SU-DHL-6 (cell line): ENCODE data around the gene PIK3R1.

ENCODE experiments used
- H2AFZ ChIP-seq: fragments of 200-600 bp; sonication (generic); 2 replicates; pipeline ENCODE4 v1.6.1; 2014; ENCODE audit warnings: low read depth, mild to moderate bottlenecking, moderate library complexity, mixed read lengths, antibody characterized with exemption, low read length; ENCODE audit not compliant: severe bottlenecking
- H3F3A ChIP-seq: fragments of 200-600 bp; shearing (Covaris generic); 2 replicates; pipeline ENCODE4 v1.6.0; 2016; ENCODE audit warnings: antibody characterized with exemption, mild to moderate bottlenecking; ENCODE audit not compliant: insufficient read depth
- H3K27ac ChIP-seq: fragments of 200-600 bp; sonication (generic); 2 replicates; pipeline ENCODE4 v1.5.1; 2016; ENCODE audit warnings: low read depth, mild to moderate bottlenecking, low read length, moderate library complexity, mixed read lengths
- H3K27me3 ChIP-seq: fragments of 200-600 bp; sonication (generic), shearing (Covaris generic); 2 replicates; pipeline ENCODE4 v1.6.0; 2014; ENCODE audit warnings: mild to moderate bottlenecking, low read length
- H3K36me3 ChIP-seq: fragments of 200-600 bp; sonication (generic); 2 replicates; pipeline ENCODE4 v1.6.1; 2014; ENCODE audit warnings: mild to moderate bottlenecking, low read length, mixed read lengths
- H3K4me2 ChIP-seq: fragments of 300-600, 200-600 bp; shearing (Covaris generic), sonication (generic); 2 replicates; pipeline ENCODE4 v1.6.0; 2014; ENCODE audit warnings: low read length, low read depth, mild to moderate bottlenecking; ENCODE audit not compliant: poor library complexity, severe bottlenecking
- H3K4me3 ChIP-seq: fragments of 200-600 bp; sonication (generic); 2 replicates; pipeline ENCODE4 v1.5.1; 2014; ENCODE audit warnings: antibody characterized with exemption, low read length, mild to moderate bottlenecking, mixed read lengths; ENCODE audit not compliant: insufficient read depth, poor library complexity, severe bottlenecking
- H3K79me2 ChIP-seq: fragments of 200-600 bp; sonication (generic); 2 replicates; pipeline ENCODE4 v1.6.1; 2014; ENCODE audit warnings: mild to moderate bottlenecking, low read length, moderate library complexity; ENCODE audit not compliant: insufficient read depth
- H3K9ac ChIP-seq: fragments of 200-600 bp; sonication (generic); 2 replicates; pipeline ENCODE4 v1.7.0; 2014; ENCODE audit warnings: mild to moderate bottlenecking, low read length
- H3K9me2 ChIP-seq: fragments of 200-600 bp; sonication (generic); replicated peaks from 2 replicates; pipeline ENCODE4 v1.6.1; 2014; ENCODE audit warnings: low read length; ENCODE audit not compliant: insufficient read depth
- H3K9me3 ChIP-seq: fragments of 200-600 bp; sonication (generic); 2 replicates; pipeline ENCODE4 v1.6.1; 2014; ENCODE audit warnings: low read length, mixed read lengths; ENCODE audit not compliant: insufficient read depth
- H4K20me1 ChIP-seq: fragments of 200-600 bp; sonication (generic); 2 replicates; pipeline ENCODE4 v1.6.1; 2014; ENCODE audit warnings: low read depth, mild to moderate bottlenecking, antibody characterized with exemption, low read length, moderate library complexity, mixed read lengths
- EZH2phosphoT487 ChIP-seq: fragments of 200-600 bp; sonication (generic), shearing (Covaris generic); conservative IDR thresholded peaks from 2 replicates; pipeline ENCODE4 v1.6.1; 2018; ENCODE audit warnings: mild to moderate bottlenecking, antibody characterized with exemption, low read length, moderate library complexity, mixed read lengths
- TF ChIP-seq, protein P1 (sequence below): fragments of 200-600 bp; sonication (generic); IDR thresholded peaks from one replicate; pipeline ENCODE4 v1.5.1; 2017; ENCODE audit warnings: antibody characterized with exemption, mild to moderate bottlenecking, low read length, moderate library complexity; ENCODE audit not compliant: insufficient read depth, poor library complexity, severe bottlenecking

Gene PIK3R1

DNA sequence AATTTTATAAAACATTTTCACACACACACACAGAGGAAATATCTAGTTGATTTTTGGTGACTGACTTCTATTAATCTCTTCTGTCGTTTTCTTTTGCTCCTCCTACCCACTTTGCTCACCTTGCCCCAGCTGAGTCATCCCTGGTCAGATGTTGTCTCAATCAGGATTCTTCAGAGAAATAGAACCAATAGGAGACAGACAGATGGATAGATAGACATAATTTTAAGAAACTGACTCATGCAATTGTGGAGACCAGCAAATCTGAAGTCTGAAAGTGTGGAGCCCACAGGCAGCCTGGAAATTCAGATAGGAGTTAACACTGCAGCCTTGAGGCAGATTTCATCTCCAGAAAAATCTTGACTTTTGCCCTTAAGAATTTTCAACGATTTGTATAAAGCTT lies 37.0 kb upstream of the PIK3R1 start:
- H3F3A ChIP-seq = no peaks in the 10 kb centered on the region
- no peak overlapping the region for H3K4me3 ChIP-seq
- no peak overlapping the region for H3K27ac ChIP-seq
- H3K9ac ChIP-seq = no peak overlapping the region
- no peaks in the 10 kb centered on the region for H4K20me1 ChIP-seq
- no peak overlapping the region for H3K4me2 ChIP-seq
- no peak for TF ChIP-seq EZH2phosphoT487
- TF ChIP-seq, protein P1, sequence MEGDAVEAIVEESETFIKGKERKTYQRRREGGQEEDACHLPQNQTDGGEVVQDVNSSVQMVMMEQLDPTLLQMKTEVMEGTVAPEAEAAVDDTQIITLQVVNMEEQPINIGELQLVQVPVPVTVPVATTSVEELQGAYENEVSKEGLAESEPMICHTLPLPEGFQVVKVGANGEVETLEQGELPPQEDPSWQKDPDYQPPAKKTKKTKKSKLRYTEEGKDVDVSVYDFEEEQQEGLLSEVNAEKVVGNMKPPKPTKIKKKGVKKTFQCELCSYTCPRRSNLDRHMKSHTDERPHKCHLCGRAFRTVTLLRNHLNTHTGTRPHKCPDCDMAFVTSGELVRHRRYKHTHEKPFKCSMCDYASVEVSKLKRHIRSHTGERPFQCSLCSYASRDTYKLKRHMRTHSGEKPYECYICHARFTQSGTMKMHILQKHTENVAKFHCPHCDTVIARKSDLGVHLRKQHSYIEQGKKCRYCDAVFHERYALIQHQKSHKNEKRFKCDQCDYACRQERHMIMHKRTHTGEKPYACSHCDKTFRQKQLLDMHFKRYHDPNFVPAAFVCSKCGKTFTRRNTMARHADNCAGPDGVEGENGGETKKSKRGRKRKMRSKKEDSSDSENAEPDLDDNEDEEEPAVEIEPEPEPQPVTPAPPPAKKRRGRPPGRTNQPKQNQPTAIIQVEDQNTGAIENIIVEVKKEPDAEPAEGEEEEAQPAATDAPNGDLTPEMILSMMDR = no peak
- no peaks in the 10 kb centered on the region for H3K79me2 ChIP-seq
- H3K9me3 ChIP-seq = no peaks in the 10 kb centered on the region
- H3K9me2 ChIP-seq = no peaks in the 10 kb centered on the region
- H3K27me3 ChIP-seq = no peaks in the 10 kb centered on the region
- no peaks in the 10 kb centered on the region for H3K36me3 ChIP-seq
- no peak overlapping the region for H2AFZ ChIP-seq

DNA sequence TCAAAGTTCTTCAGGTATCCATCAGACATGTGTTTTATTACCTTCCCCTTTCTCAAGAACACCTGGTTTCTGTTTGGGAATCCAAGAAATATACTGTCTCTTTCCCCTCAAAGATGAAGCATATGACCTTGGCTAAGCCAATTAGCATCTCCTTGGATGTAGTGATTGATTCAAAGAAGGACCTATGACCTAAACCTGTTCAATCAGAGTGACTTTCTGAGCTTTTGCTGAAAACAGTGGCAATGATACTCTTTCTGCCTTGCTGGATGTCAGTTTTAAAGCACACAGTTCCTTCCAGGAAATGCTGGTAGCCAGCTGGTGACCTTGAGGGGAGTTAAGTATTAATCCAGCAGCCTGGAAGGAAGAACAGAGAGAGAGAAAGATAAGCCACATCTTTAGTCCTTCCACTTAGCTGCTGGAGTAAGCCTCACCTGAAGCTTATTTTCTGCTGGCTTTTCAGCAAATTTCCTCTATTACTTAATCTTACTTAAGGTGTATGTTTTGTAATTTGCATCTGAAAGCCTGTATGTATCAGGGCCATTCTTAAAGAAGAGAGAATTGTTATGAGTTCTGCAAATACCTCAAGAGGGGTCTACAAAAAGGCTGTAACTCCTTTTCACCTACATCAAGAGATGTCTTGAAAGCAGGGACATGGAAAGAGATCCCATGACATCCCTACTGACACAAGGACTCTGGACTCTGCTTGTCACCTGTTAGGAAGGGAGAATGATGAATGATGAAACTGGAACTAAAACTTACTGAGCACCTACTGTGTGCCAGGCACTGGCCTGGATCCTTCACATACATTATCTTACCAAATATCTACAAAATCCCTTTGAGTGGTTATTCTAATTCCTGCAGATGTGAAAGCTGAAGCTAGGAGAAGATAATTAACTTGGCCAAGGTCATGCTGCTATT lies 35.2 kb upstream of the PIK3R1 start:
- TF ChIP-seq EZH2phosphoT487 = no peak
- TF ChIP-seq, protein P1 = no peak
- H3K9me3 ChIP-seq = no peaks in the 10 kb centered on the region
- H4K20me1 ChIP-seq = no peaks in the 10 kb centered on the region
- no peak overlapping the region for H3K27ac ChIP-seq
- no peaks in the 10 kb centered on the region for H3K79me2 ChIP-seq
- no peaks in the 10 kb centered on the region for H3F3A ChIP-seq
- H2AFZ ChIP-seq = no peak overlapping the region
- no peaks in the 10 kb centered on the region for H3K27me3 ChIP-seq
- H3K9me2 ChIP-seq = no peaks in the 10 kb centered on the region
- H3K9ac ChIP-seq = no peak overlapping the region
- no peak overlapping the region for H3K4me3 ChIP-seq
- no peak overlapping the region for H3K4me2 ChIP-seq
- H3K36me3 ChIP-seq = no peaks in the 10 kb centered on the region

DNA sequence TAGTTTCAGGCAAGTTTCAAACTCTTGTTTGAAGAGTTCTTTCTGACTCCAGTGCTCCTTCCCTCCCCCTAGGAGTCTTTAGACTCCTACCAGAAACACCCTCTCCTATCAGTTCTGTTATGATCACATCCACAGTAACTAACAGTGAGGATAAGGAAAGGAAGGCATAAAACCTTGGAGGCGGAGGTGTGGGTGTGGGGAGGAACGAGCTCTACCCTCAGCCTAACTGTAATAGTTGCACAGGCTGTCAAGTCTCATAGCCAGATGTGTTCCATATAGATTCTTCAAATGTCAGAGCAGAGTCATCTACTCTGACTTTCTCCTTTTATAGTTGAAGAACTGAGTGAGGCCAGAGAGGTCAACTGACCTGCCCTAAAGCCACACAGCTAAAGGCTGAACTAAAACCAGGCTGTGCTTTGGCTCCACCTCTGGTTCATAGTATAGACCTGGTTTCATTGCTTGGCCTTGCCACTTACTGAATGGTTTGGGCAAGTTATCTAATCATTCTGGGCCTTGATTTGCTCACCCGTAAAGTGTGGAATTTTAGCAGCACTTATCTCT lies 34.4 kb upstream of the PIK3R1 start:
- no peak overlapping the region for H3K27ac ChIP-seq

More for the DNA sequence above, 34.4 kb upstream of the PIK3R1 start:
- Histone ChIP-seq H3K9me2 (no peaks in the 10 kb centered on the region), H2AFZ (no peak overlapping the region), H4K20me1 (no peaks in the 10 kb centered on the region), H3K36me3 (no peaks in the 10 kb centered on the region), H3K9ac (no peak overlapping the region), H3K9me3 (no peaks in the 10 kb centered on the region), H3K79me2 (no peaks in the 10 kb centered on the region), H3K27me3 (no peaks in the 10 kb centered on the region), H3K4me2 (no peak overlapping the region), H3K4me3 (no peak overlapping the region), H3F3A (no peaks in the 10 kb centered on the region)
- TF ChIP-seq, protein P1 = no peak
- no peak for TF ChIP-seq EZH2phosphoT487
